A673 (cell line): ENCODE data around the gene RPS8. TPM values are rescaled to one million over a fixed set of nuclear protein-coding genes. Genes with fewer than 3 reads are reported as not detected.

Source experiments
- total RNA-seq: library from RNA; stranded (reverse); gene quantifications from 2 replicates; pipeline ENCODE4 v1.2.3, GENCODE V29; 2021

Gene RPS8
- total RNA-seq, 1 experiment from 2014 or later, result 1,734 TPM

Other genes starting within 250 kb of the RPS8 start
- gene TMEM53, start 101.1 kb upstream of the RPS8 start, total RNA-seq, result 3.3 and 5.6 TPM in 2 replicates
- 0.26 and 0.87 TPM in 2 replicates for gene ARMH1, start 100.8 kb upstream of the RPS8 start, total RNA-seq
- gene RNU5D-1, start 44.4 kb upstream of the RPS8 start, total RNA-seq, result not detected in 2 replicates
- 127 and 136 TPM in 2 replicates for gene KIF2C, start 35.7 kb upstream of the RPS8 start, total RNA-seq
- gene BEST4, start 12.6 kb downstream of the RPS8 start, total RNA-seq, result not detected in 2 replicates
- 10.8 and 15.6 TPM in 2 replicates for gene PLK3, start 24.8 kb downstream of the RPS8 start, total RNA-seq
- gene DYNLT4, start 31.8 kb downstream of the RPS8 start, total RNA-seq, result 0.44 and 0.54 TPM in 2 replicates
- gene BTBD19, start 33.0 kb downstream of the RPS8 start, total RNA-seq, result 10.3 and 12.6 TPM in 2 replicates
- gene PTCH2, start 67.7 kb downstream of the RPS8 start, total RNA-seq, result 2.3 and 3.2 TPM in 2 replicates
- 44.1 and 52.3 TPM in 2 replicates for gene EIF2B3, start 211.1 kb downstream of the RPS8 start, total RNA-seq
- gene HECTD3, start 235.8 kb downstream of the RPS8 start, total RNA-seq, result 29.2 and 29.5 TPM in 2 replicates
- gene UROD, start 236.7 kb downstream of the RPS8 start, total RNA-seq, result 85.8 and 89.3 TPM in 2 replicates